Ovary (tissue), 10 donors: ENCODE data around the gene QSOX2. TPM values are rescaled to one million over a fixed set of nuclear protein-coding genes. Genes with fewer than 3 reads are reported as not detected.

Experiments used
- DNase-seq, 5 donors: peaks; one replicate each; pipeline ENCODE4 v3.0.0-alpha.2; 2019 to 2020
- H3K27ac ChIP-seq, 2 donors: fragments of 200-600 bp; one replicate each; pipeline versions ENCODE4 v1.5.1 to v1.8.0; 2019 to 2022
- H3K27me3 ChIP-seq: fragments of 200-600 bp; one replicate; pipeline ENCODE4 v1.8.0; 2022
- H3K36me3 ChIP-seq: fragments of 200-600 bp; sonication (generic); one replicate; pipeline ENCODE4 v1.5.1; 2019
- H3K4me1 ChIP-seq: one replicate; pipeline ENCODE4 v1.8.1; 2013; ENCODE audit warnings: mild to moderate bottlenecking, moderate library complexity; ENCODE audit not compliant: insufficient read depth
- H3K4me3 ChIP-seq: fragments of 200-600 bp; sonication (generic); one replicate; pipeline ENCODE4 v1.5.1; 2017
- H3K9me3 ChIP-seq, 2 donors: fragments of 200-600 bp in 1 of 2; sonication (generic) in 1 of 2; one replicate each; pipeline versions ENCODE4 v1.5.1 to v1.8.1; 2013 to 2019; ENCODE audit warnings: mild to moderate bottlenecking in 1 of 2, moderate library complexity in 1 of 2
- EP300 ChIP-seq: sonication (generic); formaldehyde crosslinking; IDR thresholded peaks from one replicate; pipeline ENCODE4 v1.6.1; 2017; ENCODE audit warnings: antibody characterized with exemption
- POLR2A ChIP-seq: fragments of 450-650 bp; IDR thresholded peaks from one replicate; pipeline ENCODE4 v1.6.1; 2017; ENCODE audit warnings: antibody characterized with exemption, mild to moderate bottlenecking, moderate library complexity
- WGBS, 3 donors: extraction: QIAGEN DNeasy Blood & Tissue Kit in 1 of 3; methylation state at CpG; one replicate each; pipeline versions ENCODE4 v1.1.5 to v1.1.7; 2013 to 2017; 5-methylcytosine and 5-hydroxymethylcytosine counted together
- intact Hi-C, 4 donors: fragments of 100-400 bp; cut with DNase I; formaldehyde crosslinking; loops; one replicate each; pipeline versions ENCODE4 v1.11.0 to v1.15.1; 2022 to 2023
- long read RNA-seq, 3 donors: library from polyadenylated mRNA in 2 of 3; unstranded in 2 of 3; transcript quantifications; one replicate each; pipeline ENCODE4 v2.0.0 and lab custom pipeline, GENCODE V29; 2021 to 2026
- polyA plus RNA-seq, 2 donors: library from polyadenylated mRNA; stranded (reverse); fragments of 200-250 nt in 1 of 2; fragments of 350-450 nt in 1 of 2; fragmentation: Illumina TruSeq in 1 of 2; extraction: RNeasy Lipid Tissue Mini Kit (QIAGEN cat#74804) in 1 of 2; gene quantifications; one replicate each; pipeline ENCODE4 v1.2.3, GENCODE V29; 2013 to 2014
- total RNA-seq, 7 donors: library from RNA; depleted of rRNA in 2 of 7; stranded (reverse); fragments of >200 nt in 2 of 7; fragmentation: NEBNext Ultra II Directional in 3 of 7; extraction: Animal tissue kit (Norgen Biotek cat#: 25700) in 3 of 7; gene quantifications; one replicate each; pipeline versions ENCODE4 v1.1.0 to v1.2.4, GENCODE V29; 2016 to 2023
- TF ChIP-seq, protein P1 (sequence below), 3 donors: fragments of 450-650 bp in 2 of 3; fragments of 200-600 bp in 1 of 3; IDR thresholded peaks; one replicate each; pipeline versions ENCODE4 v1.5.1 to v1.8.0; 2016 to 2022; ENCODE audit warnings: antibody characterized with exemption in 3 of 3, mild to moderate bottlenecking in 1 of 3
- donor health status: DM: no; HTN: no; CAD: no; lungs with moderate emphysema.
- donor health status: DM: no; HTN: no; CAD: no.
- donor health status: Bipolar disorder and iron deficiency.
- donor health status: DM: yes; HTN: yes; CAD: no.
- donor health status: DM: no; HTN: no; CAD: no.
- donor health status: DM: yes; HTN: yes; CAD: no.

QSOX2 gene, protein sequence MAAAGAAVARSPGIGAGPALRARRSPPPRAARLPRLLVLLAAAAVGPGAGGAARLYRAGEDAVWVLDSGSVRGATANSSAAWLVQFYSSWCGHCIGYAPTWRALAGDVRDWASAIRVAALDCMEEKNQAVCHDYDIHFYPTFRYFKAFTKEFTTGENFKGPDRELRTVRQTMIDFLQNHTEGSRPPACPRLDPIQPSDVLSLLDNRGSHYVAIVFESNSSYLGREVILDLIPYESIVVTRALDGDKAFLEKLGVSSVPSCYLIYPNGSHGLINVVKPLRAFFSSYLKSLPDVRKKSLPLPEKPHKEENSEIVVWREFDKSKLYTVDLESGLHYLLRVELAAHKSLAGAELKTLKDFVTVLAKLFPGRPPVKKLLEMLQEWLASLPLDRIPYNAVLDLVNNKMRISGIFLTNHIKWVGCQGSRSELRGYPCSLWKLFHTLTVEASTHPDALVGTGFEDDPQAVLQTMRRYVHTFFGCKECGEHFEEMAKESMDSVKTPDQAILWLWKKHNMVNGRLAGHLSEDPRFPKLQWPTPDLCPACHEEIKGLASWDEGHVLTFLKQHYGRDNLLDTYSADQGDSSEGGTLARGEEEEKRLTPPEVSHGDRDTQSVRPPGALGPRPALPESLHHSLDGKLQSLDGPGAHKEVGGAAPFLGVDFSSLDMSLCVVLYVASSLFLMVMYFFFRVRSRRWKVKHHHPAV
- total RNA-seq (10 to 100 TPM in 3 of 7 donors, 1 to 10 TPM in 4; 7.5 to 14.3 (median 10.0) TPM), polyA plus RNA-seq (1 to 10 TPM; 5.6 to 5.8 TPM)
- long read RNA-seq, donor 1, partial matches to known transcripts: 0 of 13 reads
- long read RNA-seq, donor 1, other reads (novel, unspliced or antisense): 13 of 13 reads
- long read RNA-seq, donor 2, full-length matches to known transcripts: 1 of 1 reads
- long read RNA-seq, donor 2, partial matches to known transcripts: 0 of 1 reads
- long read RNA-seq, donor 2, other reads (novel, unspliced or antisense): 0 of 1 reads
- long read RNA-seq, donor 3, partial matches to known transcripts: 0 of 2 reads
- long read RNA-seq, donor 3, other reads (novel, unspliced or antisense): 2 of 2 reads

DNA sequence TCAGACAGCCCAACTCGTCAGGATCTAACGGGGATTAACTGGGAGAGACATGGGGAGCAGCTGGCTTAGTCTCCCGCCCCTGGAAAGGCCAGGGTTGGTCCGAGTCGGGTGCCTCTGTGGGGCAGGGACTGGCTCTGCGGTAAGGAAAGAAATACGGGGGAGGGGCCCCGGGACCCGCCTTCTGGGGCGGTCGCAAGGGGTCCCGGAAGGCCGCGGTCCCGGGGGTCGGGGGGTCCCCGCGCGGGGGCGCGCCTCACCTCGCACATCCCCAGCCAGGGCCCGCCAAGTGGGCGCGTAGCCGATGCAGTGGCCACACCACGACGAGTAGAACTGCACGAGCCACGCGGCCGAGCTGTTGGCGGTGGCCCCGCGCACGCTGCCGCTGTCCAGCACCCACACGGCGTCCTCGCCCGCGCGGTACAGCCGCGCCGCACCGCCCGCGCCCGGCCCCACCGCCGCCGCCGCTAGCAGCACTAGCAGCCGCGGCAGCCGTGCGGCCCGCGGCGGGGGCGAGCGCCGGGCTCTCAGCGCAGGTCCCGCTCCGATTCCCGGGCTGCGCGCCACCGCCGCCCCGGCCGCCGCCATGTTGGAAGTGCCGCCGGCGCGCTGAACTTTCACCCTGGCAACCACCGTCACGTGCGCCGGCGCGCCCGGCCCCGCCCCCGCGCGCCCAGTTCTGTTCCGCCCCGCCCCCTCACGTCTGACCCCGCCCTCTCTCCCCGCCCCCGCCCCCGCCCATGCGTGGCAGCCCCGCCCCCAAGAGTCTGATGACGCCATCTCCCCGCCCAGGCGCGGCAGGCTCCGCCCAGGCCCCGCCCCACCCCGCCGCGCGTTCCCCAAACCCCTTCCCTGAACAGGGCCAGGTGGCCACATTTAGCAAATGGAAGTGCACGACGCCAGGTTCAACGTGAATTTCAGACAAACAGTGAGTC, at the start of gene QSOX2:
QSOX2 (minus strand) TSS at position 594 of the 932 bp plus-strand sequence; CDS start at position 585, 9 bp downstream.
- intact Hi-C loops: loop anchor here in 1 of 4 donors (10.0 kb wide), 1 partner anchor 281 kb away; the partner anchor contains the start of gene UBAC1
- no peaks in the 10 kb centered on the region for H3K27me3 ChIP-seq
- 0 to 1% (median 1%) methylated on average over 35 to 112 of the region's 112 CpGs for WGBS, 3 donors
- peak within 1 kb of the TSS; percentile 84 for H3K4me3 ChIP-seq
- TF ChIP-seq POLR2A: no peak
- TF ChIP-seq, protein P1, sequence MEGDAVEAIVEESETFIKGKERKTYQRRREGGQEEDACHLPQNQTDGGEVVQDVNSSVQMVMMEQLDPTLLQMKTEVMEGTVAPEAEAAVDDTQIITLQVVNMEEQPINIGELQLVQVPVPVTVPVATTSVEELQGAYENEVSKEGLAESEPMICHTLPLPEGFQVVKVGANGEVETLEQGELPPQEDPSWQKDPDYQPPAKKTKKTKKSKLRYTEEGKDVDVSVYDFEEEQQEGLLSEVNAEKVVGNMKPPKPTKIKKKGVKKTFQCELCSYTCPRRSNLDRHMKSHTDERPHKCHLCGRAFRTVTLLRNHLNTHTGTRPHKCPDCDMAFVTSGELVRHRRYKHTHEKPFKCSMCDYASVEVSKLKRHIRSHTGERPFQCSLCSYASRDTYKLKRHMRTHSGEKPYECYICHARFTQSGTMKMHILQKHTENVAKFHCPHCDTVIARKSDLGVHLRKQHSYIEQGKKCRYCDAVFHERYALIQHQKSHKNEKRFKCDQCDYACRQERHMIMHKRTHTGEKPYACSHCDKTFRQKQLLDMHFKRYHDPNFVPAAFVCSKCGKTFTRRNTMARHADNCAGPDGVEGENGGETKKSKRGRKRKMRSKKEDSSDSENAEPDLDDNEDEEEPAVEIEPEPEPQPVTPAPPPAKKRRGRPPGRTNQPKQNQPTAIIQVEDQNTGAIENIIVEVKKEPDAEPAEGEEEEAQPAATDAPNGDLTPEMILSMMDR (IDR thresholded peaks at IDR 0.05): no peak
- no peak for TF ChIP-seq EP300
- peaks cover 6% of the 10 kb centered on the region for H3K4me1 ChIP-seq
- peak; percentile 79 to 90 (median 88) for DNase-seq
- no peaks in the 10 kb centered on the region for H3K36me3 ChIP-seq
- H3K27ac ChIP-seq: no peak within 1 kb of the TSS
- H3K9me3 ChIP-seq: no peaks in the 10 kb centered on the region

DNA sequence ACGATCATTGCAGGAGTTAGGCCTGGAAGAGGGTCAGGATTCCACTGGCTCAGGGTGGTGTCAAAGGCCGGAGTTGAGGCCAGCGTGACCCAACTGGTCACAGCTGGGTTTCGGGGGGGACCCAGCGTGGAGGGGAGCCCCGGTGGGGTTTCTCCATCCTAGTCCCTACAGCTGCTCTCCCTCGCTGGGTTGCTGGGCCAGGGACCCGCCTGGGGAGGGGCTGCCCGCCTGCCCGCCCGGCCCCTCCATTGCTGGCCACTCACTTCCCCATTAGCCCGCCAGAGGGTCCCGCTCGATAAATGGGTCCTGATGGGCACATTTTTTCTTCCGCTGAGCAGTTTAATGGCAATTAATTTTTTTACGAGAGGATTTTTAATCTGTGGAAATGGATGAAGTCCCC, 49.4 kb upstream of the QSOX2 start:
- 86 to 89% (median 89%) methylated on average over 16 of the region's 16 CpGs for WGBS, 3 donors
- no peak for DNase-seq
- TF ChIP-seq EP300 (no peak), POLR2A (no peak)
- TF ChIP-seq, protein P1 (IDR thresholded peaks at IDR 0.05): no peak
- intact Hi-C loops: no loop called here
- no peaks in the 10 kb centered on the region for H3K9me3 ChIP-seq
- H3K4me3 ChIP-seq: no peak overlapping the region
- no peaks in the 10 kb centered on the region for H3K4me1 ChIP-seq
- H3K27ac ChIP-seq: no peak overlapping the region
- no peaks in the 10 kb centered on the region for H3K27me3 ChIP-seq
- no peaks in the 10 kb centered on the region for H3K36me3 ChIP-seq

DNA sequence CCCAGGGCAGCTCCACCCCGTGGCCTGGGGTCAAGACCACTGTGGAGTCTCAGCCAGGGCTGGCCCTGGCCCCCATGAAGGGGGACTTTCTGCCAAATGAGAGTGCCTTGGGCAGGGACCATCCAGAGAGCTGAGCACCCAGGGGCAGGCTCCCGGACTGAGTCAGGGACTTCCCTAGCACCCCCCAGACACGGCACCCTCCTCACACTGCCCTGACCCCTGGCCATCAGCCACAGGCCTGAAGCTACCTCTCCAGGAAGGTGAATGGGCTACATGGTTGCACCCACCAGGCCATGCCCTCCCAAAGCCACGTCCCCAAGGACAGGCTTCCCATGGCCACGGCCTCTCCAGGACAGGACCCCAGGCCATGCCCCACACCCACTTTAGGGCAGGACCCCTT, 48.8 kb upstream of the QSOX2 start:
- 68 to 71% (median 70%) methylated on average over 5 of the region's 5 CpGs for WGBS, 3 donors
- Histone ChIP-seq H3K36me3 (no peaks in the 10 kb centered on the region), H3K27ac (no peak overlapping the region), H3K27me3 (no peaks in the 10 kb centered on the region), H3K4me3 (no peak overlapping the region), H3K9me3 (no peaks in the 10 kb centered on the region), H3K4me1 (no peaks in the 10 kb centered on the region)
- DNase-seq: no peak
- TF ChIP-seq, protein P1 (IDR thresholded peaks at IDR 0.05): no peak
- TF ChIP-seq POLR2A (no peak), EP300 (no peak)
- intact Hi-C loops: no loop called here
